ENCODE data around the gene FGFRL1.

Gene FGFRL1

DNA sequence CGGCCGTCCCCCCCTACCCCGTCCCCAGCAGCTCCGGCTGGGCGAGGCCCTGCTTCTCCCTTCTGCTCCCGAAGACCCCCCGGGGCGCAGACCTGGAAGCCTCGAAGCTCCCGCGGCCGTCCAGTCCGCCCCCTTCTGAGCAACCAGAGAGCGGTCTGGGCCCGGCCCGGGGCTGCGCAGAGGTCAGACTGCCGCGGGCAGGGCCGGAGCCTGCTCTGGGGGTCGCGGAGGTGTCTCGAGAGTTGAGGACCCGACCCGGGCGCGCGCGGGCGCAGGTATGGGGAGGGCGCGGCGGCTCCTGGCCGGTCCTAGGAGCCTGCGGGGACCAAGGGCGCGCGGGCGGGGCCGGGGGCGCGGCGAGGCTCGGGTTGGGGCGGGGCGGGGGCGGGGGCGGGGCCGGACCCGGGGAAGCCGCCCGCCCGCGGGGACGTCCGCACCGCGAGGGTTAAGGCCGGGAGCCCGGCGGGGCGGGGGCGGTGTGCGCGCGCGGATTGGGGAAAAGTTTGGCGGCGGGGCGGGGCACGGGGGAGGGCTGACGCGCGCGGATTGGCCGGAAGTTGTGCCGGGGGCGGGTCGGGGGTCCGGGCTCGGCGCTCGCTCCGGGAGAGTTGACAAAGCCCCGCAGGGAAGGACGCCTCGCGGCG, at the start of gene FGFRL1:
Gene FGFRL1, plus strand, starts transcription at position 605 of the 644 bp plus-strand sequence. CDS start 860 bp downstream, outside the sequence.
- in situ Hi-C loops (cut with HindIII; ENCODE audit: low pct_ligation_motif_present, low sequenced_read_pairs): no loop called here
- no peak within 1 kb of the TSS for H3K27ac ChIP-seq
- peak; percentile 71 for DNase-seq
- peaks cover 4% of the 10 kb centered on the region for H3K36me3 ChIP-seq (replicated peaks)
- H3K27me3 ChIP-seq (replicated peaks): peaks cover 14% of the 10 kb centered on the region
- peak within 1 kb of the TSS; percentile 57 for H3K4me3 ChIP-seq (ENCODE audit: low read depth, low read length)
- TF ChIP-seq, protein P1, sequence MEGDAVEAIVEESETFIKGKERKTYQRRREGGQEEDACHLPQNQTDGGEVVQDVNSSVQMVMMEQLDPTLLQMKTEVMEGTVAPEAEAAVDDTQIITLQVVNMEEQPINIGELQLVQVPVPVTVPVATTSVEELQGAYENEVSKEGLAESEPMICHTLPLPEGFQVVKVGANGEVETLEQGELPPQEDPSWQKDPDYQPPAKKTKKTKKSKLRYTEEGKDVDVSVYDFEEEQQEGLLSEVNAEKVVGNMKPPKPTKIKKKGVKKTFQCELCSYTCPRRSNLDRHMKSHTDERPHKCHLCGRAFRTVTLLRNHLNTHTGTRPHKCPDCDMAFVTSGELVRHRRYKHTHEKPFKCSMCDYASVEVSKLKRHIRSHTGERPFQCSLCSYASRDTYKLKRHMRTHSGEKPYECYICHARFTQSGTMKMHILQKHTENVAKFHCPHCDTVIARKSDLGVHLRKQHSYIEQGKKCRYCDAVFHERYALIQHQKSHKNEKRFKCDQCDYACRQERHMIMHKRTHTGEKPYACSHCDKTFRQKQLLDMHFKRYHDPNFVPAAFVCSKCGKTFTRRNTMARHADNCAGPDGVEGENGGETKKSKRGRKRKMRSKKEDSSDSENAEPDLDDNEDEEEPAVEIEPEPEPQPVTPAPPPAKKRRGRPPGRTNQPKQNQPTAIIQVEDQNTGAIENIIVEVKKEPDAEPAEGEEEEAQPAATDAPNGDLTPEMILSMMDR (IDR thresholded peaks at IDR 0.05; ENCODE audit: low read depth, low read length, missing control alignments): no peak

DNA sequence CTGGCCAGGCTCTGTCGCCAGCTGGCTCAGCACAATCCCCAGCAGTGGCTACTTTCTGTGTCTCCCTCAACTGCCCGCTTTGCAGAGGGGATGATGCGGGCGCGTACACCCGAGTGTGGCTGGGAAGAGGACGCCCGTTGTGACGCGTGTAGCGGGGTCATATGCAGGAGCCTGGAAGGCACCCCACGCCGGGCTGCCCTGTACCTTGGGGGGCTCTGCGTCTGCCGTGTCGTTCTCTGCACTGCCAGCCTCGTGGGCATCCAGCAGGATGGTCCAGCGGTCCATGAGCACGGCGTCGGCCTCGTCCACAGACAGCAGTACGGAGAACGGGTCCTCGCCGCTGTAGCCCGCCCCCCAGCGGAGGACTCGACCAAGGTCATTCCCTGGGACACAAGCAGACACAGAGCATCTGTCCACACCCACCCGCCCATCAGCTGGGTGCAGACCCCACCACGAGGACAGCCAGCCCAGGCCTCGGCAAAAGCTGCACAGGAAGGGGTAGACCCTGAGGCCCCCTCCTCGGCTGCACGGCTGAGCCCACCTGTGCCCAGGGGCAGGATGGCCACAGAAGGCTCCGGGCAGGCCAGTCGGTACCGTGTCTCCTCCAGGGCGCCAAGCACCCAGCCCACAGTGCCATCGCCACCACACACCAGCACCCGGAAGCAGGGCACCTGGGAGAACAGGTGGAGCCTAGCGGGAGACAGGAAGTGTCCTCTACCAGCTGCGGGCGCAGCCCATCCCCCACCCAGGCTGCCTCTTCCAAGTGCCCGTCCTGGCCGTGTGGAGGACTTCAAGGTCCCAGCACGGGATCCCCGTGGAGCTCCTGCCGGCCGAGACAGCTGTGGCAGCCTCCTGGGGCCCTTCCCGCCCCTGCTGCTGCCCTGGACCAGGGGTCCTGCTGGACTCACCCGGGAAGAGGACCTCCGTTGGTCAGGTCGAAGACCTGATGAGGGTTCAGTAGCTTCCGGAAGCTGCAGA, 48.9 kb upstream of the FGFRL1 start:
- in situ Hi-C loops (cut with HindIII; ENCODE audit: low pct_ligation_motif_present, low sequenced_read_pairs): no loop called here
- TF ChIP-seq, protein P1 (IDR thresholded peaks at IDR 0.05; ENCODE audit: low read depth, low read length, missing control alignments): no peak
- H3K27me3 ChIP-seq (replicated peaks): no peaks in the 10 kb centered on the region
- H3K27ac ChIP-seq: no peak overlapping the region
- no peak overlapping the region for H3K4me3 ChIP-seq (ENCODE audit: low read depth, low read length)
- peaks cover 17% of the 10 kb centered on the region for H3K36me3 ChIP-seq (replicated peaks)
- no peak for DNase-seq

DNA sequence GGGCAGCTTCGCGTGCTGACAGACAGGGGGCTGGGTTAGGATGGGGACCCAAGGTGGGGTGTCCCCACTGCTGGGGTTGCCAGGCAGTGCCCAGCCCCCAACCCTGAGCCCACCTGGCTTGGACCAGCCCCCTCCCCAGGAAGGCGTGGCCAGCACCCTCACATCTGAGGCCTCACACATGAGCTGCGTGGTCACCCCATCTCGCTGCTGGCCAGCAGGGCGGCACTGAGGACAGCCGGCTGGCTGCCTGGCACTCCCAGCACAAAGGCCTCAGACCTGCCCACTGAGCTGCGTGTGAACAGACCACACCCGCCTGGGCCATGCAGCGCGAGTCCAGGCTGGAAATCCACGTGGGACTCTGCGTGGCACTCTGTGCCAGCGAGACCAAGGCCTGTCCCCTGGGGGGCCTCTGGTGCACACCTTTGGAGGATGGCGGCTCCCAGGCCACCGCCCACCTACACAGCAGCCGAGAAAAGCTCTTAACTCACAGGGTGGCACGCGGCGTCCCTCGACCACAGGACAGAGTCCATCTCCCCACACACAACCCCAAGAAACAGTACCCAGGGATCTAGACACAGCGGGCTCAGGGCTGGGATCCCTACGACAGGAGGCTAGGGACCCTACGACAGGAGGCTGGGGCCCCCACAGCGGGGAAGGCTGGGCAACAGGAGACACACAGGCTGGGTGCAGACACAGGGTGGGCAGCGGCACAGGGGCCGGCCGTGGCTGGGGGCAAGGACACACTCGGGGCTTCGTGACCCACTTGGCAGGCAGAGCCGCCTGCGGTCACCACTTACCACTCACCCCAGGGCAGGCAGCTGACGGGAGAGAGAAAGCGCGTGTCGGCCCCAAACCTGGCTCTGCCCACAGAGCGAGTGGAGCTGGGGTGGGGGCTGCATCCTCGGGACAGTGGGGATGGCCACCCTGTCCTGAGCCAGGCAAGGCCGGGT, 47.9 kb upstream of the FGFRL1 start:
- in situ Hi-C loops (cut with HindIII; ENCODE audit: low pct_ligation_motif_present, low sequenced_read_pairs): no loop called here
- TF ChIP-seq, protein P1 (IDR thresholded peaks at IDR 0.05; ENCODE audit: low read depth, low read length, missing control alignments): no peak
- H3K4me3 ChIP-seq (ENCODE audit: low read depth, low read length): no peak overlapping the region
- no peak for DNase-seq
- no peaks in the 10 kb centered on the region for H3K27me3 ChIP-seq (replicated peaks)
- no peak overlapping the region for H3K27ac ChIP-seq
- peaks cover 17% of the 10 kb centered on the region for H3K36me3 ChIP-seq (replicated peaks)

GRCh38 chr4:964346-965025, 46.9 kb upstream of the FGFRL1 start:
- in situ Hi-C loops (cut with HindIII; ENCODE audit: low pct_ligation_motif_present, low sequenced_read_pairs): no loop called here

More at GRCh38 chr4:964346-965025, 46.9 kb upstream of the FGFRL1 start:
- Histone ChIP-seq H3K36me3 (replicated peaks) (peaks cover 17% of the 10 kb centered on the region), H3K27ac (no peak overlapping the region), H3K27me3 (replicated peaks) (no peaks in the 10 kb centered on the region), H3K4me3 (ENCODE audit: low read depth, low read length) (no peak overlapping the region)
- TF ChIP-seq, protein P1 (IDR thresholded peaks at IDR 0.05; ENCODE audit: low read depth, low read length, missing control alignments): no peak
- no peak for DNase-seq

Data from brain microvascular endothelial cell (primary cell).